Esophagus muscularis mucosa (tissue), 4 donors: Measurements from ENCODE around the gene VSIG8.

Experiments used
- CTCF ChIP-seq, 3 experiments: fragments of 200-600 bp in 2 of 3; fragments of 450-650 bp in 1 of 3; sonication (generic) in 2 of 3; IDR thresholded peaks; one replicate each; pipeline ENCODE4 v1.5.1; 2017 to 2019; ENCODE audit warnings: antibody characterized with exemption in 3 of 3, mild to moderate bottlenecking in 2 of 3, moderate library complexity in 1 of 3
- EP300 ChIP-seq: sonication (generic); formaldehyde crosslinking; IDR thresholded peaks from one replicate; pipeline ENCODE4 v1.6.1; 2017; ENCODE audit warnings: antibody characterized with exemption
- POLR2A ChIP-seq: fragments of 450-650 bp; IDR thresholded peaks from one replicate; pipeline ENCODE4 v1.6.1; 2017; ENCODE audit warnings: antibody characterized with exemption, moderate library complexity, mild to moderate bottlenecking, low read depth

- no peak for TF ChIP-seq POLR2A
- no peak for TF ChIP-seq CTCF (IDR thresholded peaks at IDR 0.05)
- no peak for TF ChIP-seq EP300
Measured at GRCh38 chr1:159864262-159864661, 1.8 kb upstream of the VSIG8 start.
